Panc1 (cell line): ENCODE measurements around the gene ZC3H11A. TPM values are rescaled to one million over a fixed set of nuclear protein-coding genes. Genes with fewer than 3 reads are reported as not detected.

Experiments used
- ATAC-seq: fragments of 200-7000 bp; cut with Tn5 transposase; 2 replicates; pipeline ENCODE4 v1.9.1; 2020; ENCODE audit warnings: mild to moderate bottlenecking, moderate library complexity
- BruUV-seq: library from RNA; stranded (reverse); fragments of 400-500 nt; replicated peaks from 2 replicates; lab custom pipeline; 2021; lab: Mats Ljungman, UMichigan
- CTCF ChIA-PET: fragments of 300-600 bp; sonication (Branson Sonifier 250); formaldehyde crosslinking; loops from one replicate; lab custom pipeline; 2022; ENCODE audit warnings: antibody characterized with exemption; lab: Charles Lee
- POLR2A ChIA-PET: fragments of 300-600 bp; sonication (Branson Sonifier 250); formaldehyde crosslinking; loops from one replicate; lab custom pipeline; 2022; ENCODE audit warnings: antibody characterized with exemption; lab: Charles Lee
- DNase-seq: peaks from one replicate; pipeline ENCODE4 v3.0.0-alpha.2; 2010; ENCODE audit warnings: low read depth, low spot score
- H3K27ac ChIP-seq: 2 replicates; pipeline ENCODE4 v1.5.1; 2011; ENCODE audit warnings: mild to moderate bottlenecking, low read length, inconsistent platforms
- H3K27me3 ChIP-seq: fragments of 200-500 bp; sonication (Bioruptor generic); 2 replicates; pipeline ENCODE4 v1.6.0; 2014; ENCODE audit warnings: low read length, inconsistent platforms; ENCODE audit not compliant: control insufficient read depth, insufficient read depth
- H3K36me3 ChIP-seq: fragments of 200-500 bp; sonication (Bioruptor generic); 2 replicates; pipeline ENCODE4 v1.5.1; 2014; ENCODE audit warnings: inconsistent platforms, mild to moderate bottlenecking, low read length, moderate library complexity; ENCODE audit not compliant: control insufficient read depth, insufficient read depth
- H3K4me1 ChIP-seq: 2 replicates; pipeline ENCODE4 v1.5.1; 2011; ENCODE audit warnings: inconsistent platforms, mild to moderate bottlenecking, low read length, moderate library complexity; ENCODE audit not compliant: control insufficient read depth, insufficient read depth
- H3K4me3 ChIP-seq, 2 experiments: 2 replicates each; pipeline ENCODE4 v1.5.1; 2011 to 2012; ENCODE audit warnings: low read depth in 2 of 2, low read length in 2 of 2, mild to moderate bottlenecking in 2 of 2, inconsistent platforms in 1 of 2, moderate library complexity in 1 of 2
- H3K9me3 ChIP-seq: fragments of 200-500 bp; sonication (Bioruptor generic); 2 replicates; pipeline ENCODE4 v1.5.1; 2014; ENCODE audit warnings: low read depth, mild to moderate bottlenecking, inconsistent platforms, low read length, moderate library complexity; ENCODE audit not compliant: control insufficient read depth, insufficient read depth
- POLR2AphosphoS5 ChIP-seq: IDR thresholded peaks from 2 replicates; pipeline ENCODE4 v1.6.1; 2012; ENCODE audit warnings: mild to moderate bottlenecking, low read depth, low read length, moderate library complexity
- SIN3A ChIP-seq: IDR thresholded peaks from 2 replicates; pipeline ENCODE4 v1.6.1; 2012; ENCODE audit warnings: low read depth, mild to moderate bottlenecking, low read length, moderate library complexity, borderline replicate concordance; ENCODE audit not compliant: insufficient read depth
- TCF7L2 ChIP-seq: IDR thresholded peaks from 2 replicates; pipeline ENCODE4 v1.6.1; 2011; ENCODE audit warnings: mild to moderate bottlenecking, low read depth, low read length, inconsistent platforms
- in situ Hi-C: cut with HindIII; loops from 2 replicates; pipeline ENCODE4 v1.10.0; 2016; ENCODE audit warnings: low sequenced_read_pairs, low pct_unique_long_range_greater_than_20kb
- intact Hi-C: fragments of 100-400 bp; cut with micrococcal nuclease; formaldehyde crosslinking; loops from one replicate; pipeline ENCODE4 v1.10.0; 2022; ENCODE audit not compliant: unreplicated experiment
- total RNA-seq: library from RNA; stranded (reverse); gene quantifications from one replicate; pipeline ENCODE4 v1.2.1, GENCODE V29; 2021; ENCODE audit not compliant: unreplicated experiment
- TF ChIP-seq, protein P1 (sequence below): fragments of 450-650 bp; IDR thresholded peaks from 2 replicates; pipeline ENCODE4 v1.5.1; 2017; ENCODE audit warnings: mild to moderate bottlenecking
- TF ChIP-seq, protein P2 (sequence below), 2 experiments: IDR thresholded peaks; 2 replicates each; pipeline ENCODE4 v1.6.1; 2011 to 2012; ENCODE audit warnings: low read depth in 2 of 2, control low read depth in 1 of 2, low read length in 1 of 2, mild to moderate bottlenecking in 1 of 2, moderate library complexity in 1 of 2; ENCODE audit not compliant: insufficient read depth in 1 of 2

The ZC3H11A gene
- total RNA-seq, 1 experiment from 2014 or later = 69.6 TPM

DNA sequence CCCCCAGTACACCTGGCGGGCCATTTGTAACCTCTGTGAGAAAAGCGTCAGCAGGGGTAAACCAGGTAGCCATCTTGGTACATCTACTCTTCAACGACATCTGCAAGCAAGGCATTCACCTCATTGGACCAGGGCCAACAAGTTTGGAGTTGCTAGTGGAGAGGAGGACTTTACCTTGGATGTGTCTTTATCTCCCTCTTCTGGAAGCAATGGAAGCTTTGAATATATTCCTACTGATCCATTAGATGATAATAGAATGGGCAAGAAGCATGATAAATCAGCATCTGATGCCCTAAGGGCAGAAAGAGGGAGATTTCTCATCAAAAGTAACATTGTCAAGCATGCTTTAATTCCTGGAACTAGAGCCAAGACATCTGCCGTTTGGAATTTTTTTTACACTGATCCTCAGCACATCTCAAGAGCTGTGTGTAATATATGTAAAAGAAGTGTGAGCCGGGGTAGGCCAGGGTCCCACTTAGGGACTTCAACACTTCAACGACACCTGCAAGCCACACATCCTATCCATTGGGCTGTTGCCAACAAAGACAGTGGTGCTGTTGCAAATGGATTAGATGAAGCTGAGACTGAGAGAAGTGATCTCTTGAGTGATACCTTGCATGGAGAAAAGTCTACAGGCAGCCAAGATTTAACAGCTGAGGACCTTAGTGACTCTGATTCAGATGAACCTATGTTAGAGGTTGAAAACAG, 2.7 kb downstream of the ZC3H11A start:
- intact Hi-C loops (no loop called here), in situ Hi-C loops (no loop called here)
- no peak overlapping the region for H3K27ac ChIP-seq
- no peak overlapping the region for H3K4me3 ChIP-seq
- ChIA-PET POLR2A (no interaction called here), CTCF (no interaction called here)
- no TSS peak for BruUV-seq
- no peak for TF ChIP-seq POLR2AphosphoS5
- TF ChIP-seq, protein P1, sequence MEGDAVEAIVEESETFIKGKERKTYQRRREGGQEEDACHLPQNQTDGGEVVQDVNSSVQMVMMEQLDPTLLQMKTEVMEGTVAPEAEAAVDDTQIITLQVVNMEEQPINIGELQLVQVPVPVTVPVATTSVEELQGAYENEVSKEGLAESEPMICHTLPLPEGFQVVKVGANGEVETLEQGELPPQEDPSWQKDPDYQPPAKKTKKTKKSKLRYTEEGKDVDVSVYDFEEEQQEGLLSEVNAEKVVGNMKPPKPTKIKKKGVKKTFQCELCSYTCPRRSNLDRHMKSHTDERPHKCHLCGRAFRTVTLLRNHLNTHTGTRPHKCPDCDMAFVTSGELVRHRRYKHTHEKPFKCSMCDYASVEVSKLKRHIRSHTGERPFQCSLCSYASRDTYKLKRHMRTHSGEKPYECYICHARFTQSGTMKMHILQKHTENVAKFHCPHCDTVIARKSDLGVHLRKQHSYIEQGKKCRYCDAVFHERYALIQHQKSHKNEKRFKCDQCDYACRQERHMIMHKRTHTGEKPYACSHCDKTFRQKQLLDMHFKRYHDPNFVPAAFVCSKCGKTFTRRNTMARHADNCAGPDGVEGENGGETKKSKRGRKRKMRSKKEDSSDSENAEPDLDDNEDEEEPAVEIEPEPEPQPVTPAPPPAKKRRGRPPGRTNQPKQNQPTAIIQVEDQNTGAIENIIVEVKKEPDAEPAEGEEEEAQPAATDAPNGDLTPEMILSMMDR = no peak
- H3K27me3 ChIP-seq = no peaks in the 10 kb centered on the region
- no peaks in the 10 kb centered on the region; the same call in 1 of the 2 replicates for H3K9me3 ChIP-seq
- H3K36me3 ChIP-seq = peaks cover 23% of the 10 kb centered on the region
- peaks cover 27% of the 10 kb centered on the region for H3K4me1 ChIP-seq
- DNase-seq (no peak), ATAC-seq (no peak)

DNA sequence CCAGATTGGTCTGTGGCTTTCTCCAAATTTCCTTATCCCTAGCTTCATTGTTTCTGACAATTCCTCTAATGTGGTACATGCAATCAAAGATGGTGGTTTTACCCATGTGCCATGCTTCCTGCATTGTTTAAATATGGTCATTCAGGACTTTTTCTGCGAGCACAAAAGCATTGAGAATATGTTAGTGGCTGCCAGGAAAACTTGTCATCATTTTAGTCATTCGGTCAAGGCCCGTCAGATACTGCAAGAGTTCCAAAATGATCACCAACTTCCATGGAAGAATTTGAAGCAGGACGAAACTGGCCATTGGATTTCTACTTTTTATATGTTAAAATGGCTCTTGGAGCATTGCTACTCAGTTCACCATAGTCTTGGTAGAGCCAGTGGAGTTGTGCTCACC, 3.7 kb downstream of the ZC3H11A start:
- no TSS peak for BruUV-seq
- TF ChIP-seq TCF7L2 (no peak), SIN3A (no peak), POLR2AphosphoS5 (no peak)
- TF ChIP-seq, protein P1 = no peak
- TF ChIP-seq, protein P2, sequence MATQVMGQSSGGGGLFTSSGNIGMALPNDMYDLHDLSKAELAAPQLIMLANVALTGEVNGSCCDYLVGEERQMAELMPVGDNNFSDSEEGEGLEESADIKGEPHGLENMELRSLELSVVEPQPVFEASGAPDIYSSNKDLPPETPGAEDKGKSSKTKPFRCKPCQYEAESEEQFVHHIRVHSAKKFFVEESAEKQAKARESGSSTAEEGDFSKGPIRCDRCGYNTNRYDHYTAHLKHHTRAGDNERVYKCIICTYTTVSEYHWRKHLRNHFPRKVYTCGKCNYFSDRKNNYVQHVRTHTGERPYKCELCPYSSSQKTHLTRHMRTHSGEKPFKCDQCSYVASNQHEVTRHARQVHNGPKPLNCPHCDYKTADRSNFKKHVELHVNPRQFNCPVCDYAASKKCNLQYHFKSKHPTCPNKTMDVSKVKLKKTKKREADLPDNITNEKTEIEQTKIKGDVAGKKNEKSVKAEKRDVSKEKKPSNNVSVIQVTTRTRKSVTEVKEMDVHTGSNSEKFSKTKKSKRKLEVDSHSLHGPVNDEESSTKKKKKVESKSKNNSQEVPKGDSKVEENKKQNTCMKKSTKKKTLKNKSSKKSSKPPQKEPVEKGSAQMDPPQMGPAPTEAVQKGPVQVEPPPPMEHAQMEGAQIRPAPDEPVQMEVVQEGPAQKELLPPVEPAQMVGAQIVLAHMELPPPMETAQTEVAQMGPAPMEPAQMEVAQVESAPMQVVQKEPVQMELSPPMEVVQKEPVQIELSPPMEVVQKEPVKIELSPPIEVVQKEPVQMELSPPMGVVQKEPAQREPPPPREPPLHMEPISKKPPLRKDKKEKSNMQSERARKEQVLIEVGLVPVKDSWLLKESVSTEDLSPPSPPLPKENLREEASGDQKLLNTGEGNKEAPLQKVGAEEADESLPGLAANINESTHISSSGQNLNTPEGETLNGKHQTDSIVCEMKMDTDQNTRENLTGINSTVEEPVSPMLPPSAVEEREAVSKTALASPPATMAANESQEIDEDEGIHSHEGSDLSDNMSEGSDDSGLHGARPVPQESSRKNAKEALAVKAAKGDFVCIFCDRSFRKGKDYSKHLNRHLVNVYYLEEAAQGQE (IDR thresholded peaks at IDR 0.05; ENCODE audit: insufficient read depth in 1 of 2, low read depth in 2 of 2, low read length in 1 of 2) = no peak
- H3K4me1 ChIP-seq = peaks cover 27% of the 10 kb centered on the region
- no peak overlapping the region for H3K4me3 ChIP-seq
- peaks cover 23% of the 10 kb centered on the region for H3K36me3 ChIP-seq
- in situ Hi-C loops = no loop called here
- H3K27me3 ChIP-seq = no peaks in the 10 kb centered on the region
- intact Hi-C loops = no loop called here
- no peak overlapping the region for H3K27ac ChIP-seq
- H3K9me3 ChIP-seq = no peaks in the 10 kb centered on the region; the same call in 1 of the 2 replicates
- ChIA-PET POLR2A (no interaction called here), CTCF (no interaction called here)
- ATAC-seq (no peak), DNase-seq (no peak)
